Lower lobe of right lung (tissue), 2 donors: Measurements from ENCODE around the gene SIAE. TPM values are rescaled to one million over a fixed set of nuclear protein-coding genes. Genes with fewer than 3 reads are reported as not detected.
A peak's percentile ranks its signal among the peaks of the same experiment; 100 is the strongest.

ENCODE experiments used
- ATAC-seq, 2 donors: fragments of 200-7000 bp; cut with Tn5 transposase; one replicate each; pipeline ENCODE4 v1.9.1; 2020 to 2022; ENCODE audit warnings: mild to moderate bottlenecking in 2 of 2, moderate library complexity in 2 of 2
- DNase-seq: peaks from one replicate; pipeline ENCODE4 v3.0.0-alpha.2; 2020
- H3K27ac ChIP-seq: fragments of 200-600 bp; one replicate; pipeline ENCODE4 v1.8.0; 2022
- H3K27me3 ChIP-seq: fragments of 200-600 bp; one replicate; pipeline ENCODE4 v1.8.0; 2022; ENCODE audit warnings: low read depth
- H3K36me3 ChIP-seq: fragments of 200-600 bp; one replicate; pipeline ENCODE4 v1.8.0; 2022; ENCODE audit warnings: mild to moderate bottlenecking
- H3K4me1 ChIP-seq: fragments of 200-600 bp; one replicate; pipeline ENCODE4 v1.8.0; 2022
- H3K4me3 ChIP-seq: fragments of 200-600 bp; one replicate; pipeline ENCODE4 v1.8.0; 2022; ENCODE audit warnings: mild to moderate bottlenecking
- H3K9me3 ChIP-seq: fragments of 200-600 bp; one replicate; pipeline ENCODE4 v1.8.0; 2022
- CTCF ChIP-seq: fragments of 200-600 bp; IDR thresholded peaks from one replicate; pipeline ENCODE4 v1.8.0; 2022; ENCODE audit warnings: antibody characterized with exemption, mild to moderate bottlenecking
- intact Hi-C: fragments of 100-400 bp; cut with DNase I; formaldehyde crosslinking; loops from one replicate; pipeline ENCODE4 v1.11.0; 2022
- total RNA-seq: library from RNA; stranded (reverse); fragmentation: NEBNext Ultra II Directional; extraction: Animal tissue kit (Norgen Biotek cat#: 25700); gene quantifications from one replicate; pipeline ENCODE4 v1.2.1, GENCODE V29; 2021
- donor health status: DM: no; HTN: yes; CAD: no; lungs with severe emphysema.

The SIAE gene
- total RNA-seq, 1 donor from 2014 or later: 41.4 TPM

- intact Hi-C loops: no loop called here
- H3K4me1 ChIP-seq: no peaks in the 10 kb centered on the region
- no peak overlapping the region for H3K27ac ChIP-seq
- H3K9me3 ChIP-seq: no peaks in the 10 kb centered on the region
- no peak overlapping the region for H3K4me3 ChIP-seq
- TF ChIP-seq CTCF: no peak
- no peaks in the 10 kb centered on the region for H3K27me3 ChIP-seq
- no peaks in the 10 kb centered on the region for H3K36me3 ChIP-seq
- ATAC-seq: peak in 1 of 2 donors; percentile 49
- DNase-seq: no peak
Measured at GRCh38 chr11:124592627-124593026, 80.9 kb downstream of the SIAE start.

- intact Hi-C loops: no loop called here
- ATAC-seq (peak; percentile 60 to 64), DNase-seq (no peak)
- H3K27ac ChIP-seq: no peak overlapping the region
- no peak overlapping the region for H3K4me3 ChIP-seq
- no peaks in the 10 kb centered on the region for H3K27me3 ChIP-seq
- no peaks in the 10 kb centered on the region for H3K36me3 ChIP-seq
- no peaks in the 10 kb centered on the region for H3K9me3 ChIP-seq
- H3K4me1 ChIP-seq: no peaks in the 10 kb centered on the region
- TF ChIP-seq CTCF: no peak
Measured at GRCh38 chr11:124591430-124591829, 82.1 kb downstream of the SIAE start.

GRCh38 chr11:124586238-124586860, 87.2 kb downstream of the SIAE start:
- ATAC-seq: no peak
- TF ChIP-seq CTCF: peak; percentile 58
- intact Hi-C loops: loop anchor here (10.0 kb wide), 1 partner anchor 172 kb away; no protein-coding TSS in a partner anchor

GRCh38 chr11:124584681-124585372, 88.7 kb downstream of the SIAE start:
- peaks cover 7% of the 10 kb centered on the region for H3K27me3 ChIP-seq
- H3K36me3 ChIP-seq: no peaks in the 10 kb centered on the region
- no peak for TF ChIP-seq CTCF
- no peak overlapping the region for H3K4me3 ChIP-seq
- no peaks in the 10 kb centered on the region for H3K9me3 ChIP-seq
- no peaks in the 10 kb centered on the region for H3K4me1 ChIP-seq
- H3K27ac ChIP-seq: no peak overlapping the region
- ATAC-seq: peak; percentile 58 to 81
- no peak for DNase-seq
- intact Hi-C loops: loop anchor here (10.0 kb wide), 1 partner anchor 170 kb away; no protein-coding TSS in a partner anchor

More at GRCh38 chr11:124586238-124586860, 87.2 kb downstream of the SIAE start:
- Histone ChIP-seq H3K36me3 (no peaks in the 10 kb centered on the region), H3K4me3 (no peak overlapping the region), H3K27ac (no peak overlapping the region), H3K27me3 (peaks cover 7% of the 10 kb centered on the region), H3K4me1 (no peaks in the 10 kb centered on the region), H3K9me3 (no peaks in the 10 kb centered on the region)
- peak; percentile 59 for DNase-seq

GRCh38 chr11:124583781-124584180, 89.8 kb downstream of the SIAE start:
- intact Hi-C loops: loop anchor here (10.0 kb wide), 1 partner anchor 169 kb away; no protein-coding TSS in a partner anchor
- H3K4me1 ChIP-seq: no peaks in the 10 kb centered on the region
- H3K4me3 ChIP-seq: no peak overlapping the region
- no peaks in the 10 kb centered on the region for H3K9me3 ChIP-seq
- DNase-seq (no peak), ATAC-seq (no peak)
- H3K36me3 ChIP-seq: no peaks in the 10 kb centered on the region
- H3K27ac ChIP-seq: no peak overlapping the region
- peaks cover 7% of the 10 kb centered on the region for H3K27me3 ChIP-seq
- TF ChIP-seq CTCF: no peak

Other genes with a start within 250 kb of the SIAE start
- gene OR8B4, start 248.9 kb downstream of the SIAE start, total RNA-seq: not detected
- gene OR8B8, start 228.0 kb downstream of the SIAE start, total RNA-seq: not detected
- gene OR8B12, start 130.1 kb downstream of the SIAE start, total RNA-seq: not detected
- not detected for gene OR8A1, start 103.7 kb downstream of the SIAE start, total RNA-seq
- not detected for gene PANX3, start 62.3 kb downstream of the SIAE start, total RNA-seq
- gene TBRG1, start 50.9 kb downstream of the SIAE start, total RNA-seq: 46.3 TPM
- gene SPA17, start 165 bp upstream of the SIAE start, total RNA-seq: 8.5 TPM
- 99.1 TPM for gene NRGN, start 66.2 kb upstream of the SIAE start, total RNA-seq
- 30.5 TPM for gene VSIG2, start 78.5 kb upstream of the SIAE start, total RNA-seq
- gene ESAM, start 88.6 kb upstream of the SIAE start, total RNA-seq: 131 TPM
- 15.4 TPM for gene MSANTD2, start 126.7 kb upstream of the SIAE start, total RNA-seq
- gene ROBO3, start 191.7 kb upstream of the SIAE start, total RNA-seq: 11.3 TPM
- 58.3 TPM for gene ROBO4, start 224.1 kb upstream of the SIAE start, total RNA-seq
- not detected for gene HEPN1, start 245.5 kb upstream of the SIAE start, total RNA-seq